K562 (cell line): Measurements from ENCODE around the gene TMEM92. TPM values are rescaled to one million over a fixed set of nuclear protein-coding genes. Genes with fewer than 3 reads are reported as not detected.

Source experiments
- BRF1 ChIP-seq: IDR thresholded peaks from 3 replicates; pipeline ENCODE4 v1.6.1; 2011; ENCODE audit warnings: borderline replicate concordance, mild to moderate bottlenecking; ENCODE audit not compliant: insufficient read length; ENCODE audit errors: extremely low read depth
- CSDE1 ChIP-seq, 2 experiments: fragments of 450-650 bp; IDR thresholded peaks; 2 replicates each; pipeline ENCODE4 v1.6.1; 2016; ENCODE audit warnings: mild to moderate bottlenecking in 1 of 2
- ETV6 ChIP-seq, 3 experiments: fragments of 150-350 bp in 1 of 3; sonication (generic) in 1 of 3; formaldehyde crosslinking in 1 of 3; IDR thresholded peaks; 2 replicates each; pipeline versions ENCODE4 v1.6.1 to v1.8.0; 2014 to 2022; ENCODE audit warnings: borderline replicate concordance in 2 of 3, low read depth in 2 of 3, antibody characterized with exemption in 1 of 3, low read length in 1 of 3, mild to moderate bottlenecking in 1 of 3, missing genetic modification reagents in 1 of 3
- HDAC6 ChIP-seq: IDR thresholded peaks from 2 replicates; pipeline ENCODE4 v1.6.1; 2012; ENCODE audit warnings: low read depth, mild to moderate bottlenecking, control low read depth, inconsistent platforms, low read length, moderate library complexity
- HNRNPUL1 ChIP-seq: fragments of 200-400 bp; formaldehyde crosslinking; IDR thresholded peaks from 2 replicates; pipeline ENCODE4 v1.6.1; 2017; ENCODE audit warnings: low read length
- HOXB6 ChIP-seq: fragments of 250-450 bp; sonication (Bioruptor Pico); IDR thresholded peaks from 2 replicates; pipeline ENCODE4 v1.5.1; 2022; ENCODE audit warnings: mild to moderate bottlenecking, borderline replicate concordance
- MIER1 ChIP-seq: fragments of 450-650 bp; IDR thresholded peaks from 2 replicates; pipeline ENCODE4 v1.6.1; 2016; ENCODE audit warnings: antibody characterized with exemption, mild to moderate bottlenecking, low read depth
- NFATC3 ChIP-seq: fragments of 450-650 bp; IDR thresholded peaks from 2 replicates; pipeline ENCODE4 v1.6.1; 2017; ENCODE audit warnings: mild to moderate bottlenecking
- NFYB ChIP-seq: IDR thresholded peaks from 2 replicates; pipeline ENCODE4 v1.6.1; 2011; ENCODE audit warnings: mild to moderate bottlenecking, moderate library complexity; ENCODE audit not compliant: insufficient read length; ENCODE audit errors: extremely low read depth
- POLR2A ChIP-seq: fragments of 450-650 bp; conservative IDR thresholded peaks from 2 replicates; pipeline ENCODE4 v1.6.1; 2016
- POU5F1 ChIP-seq: fragments of 150-350 bp; IDR thresholded peaks from 2 replicates; pipeline ENCODE4 v1.6.1; 2014; ENCODE audit warnings: borderline replicate concordance, low read length, low read depth, mild to moderate bottlenecking; ENCODE audit not compliant: partially characterized antibody
- RAD51 ChIP-seq: fragments of 450-650 bp; IDR thresholded peaks from 2 replicates; pipeline ENCODE4 v1.7.1; 2016; ENCODE audit warnings: low read depth, mild to moderate bottlenecking, borderline replicate concordance
- RHOXF2B ChIP-seq: fragments of 250-450 bp; sonication (Bioruptor Pico); conservative IDR thresholded peaks from 2 replicates; pipeline ENCODE4 v1.5.1; 2021
- SETDB1 ChIP-seq: IDR thresholded peaks from one replicate; pipeline ENCODE4 v1.6.1; 2012; ENCODE audit warnings: low read length, control low read depth, inconsistent platforms
- SMARCA5 ChIP-seq: fragments of 450-650 bp; IDR thresholded peaks from 2 replicates; pipeline ENCODE4 v1.6.1; 2016
- TCF3 ChIP-seq: sonication (generic); formaldehyde crosslinking; IDR thresholded peaks from 2 replicates; pipeline ENCODE4 v1.4.0; 2020; ENCODE audit warnings: mild to moderate bottlenecking, missing genetic modification reagents
- TEAD1 ChIP-seq, 2 experiments: fragments of 450-650 bp in 1 of 2; sonication (generic) in 1 of 2; formaldehyde crosslinking; IDR thresholded peaks; 2 replicates each; pipeline versions ENCODE4 v1.4.0 to v1.8.0; 2020 to 2022; ENCODE audit warnings: mild to moderate bottlenecking in 2 of 2, missing genetic modification reagents in 1 of 2
- ZBTB8A ChIP-seq: fragments of 450-650 bp; IDR thresholded peaks from 2 replicates; pipeline ENCODE4 v1.6.1; 2018; ENCODE audit warnings: mild to moderate bottlenecking, moderate library complexity; ENCODE audit not compliant: partially characterized antibody
- ZC3H11A ChIP-seq: IDR thresholded peaks from 2 replicates; pipeline ENCODE4 v1.6.1; 2012; ENCODE audit warnings: low read depth, low read length, improper control_type of control experiment
- ZNF232 ChIP-seq: sonication (generic); formaldehyde crosslinking; IDR thresholded peaks from 2 replicates; pipeline ENCODE4 v1.8.0; 2022; ENCODE audit warnings: mild to moderate bottlenecking, missing genetic modification reagents
- ZSCAN32 ChIP-seq: fragments of 450-650 bp; formaldehyde crosslinking; IDR thresholded peaks from 2 replicates; pipeline ENCODE4 v1.4.0; 2020; ENCODE audit warnings: mild to moderate bottlenecking, moderate library complexity
- polyA plus RNA-seq, 8 experiments: library from polyadenylated mRNA; depleted of rRNA in 4 of 8; stranded (reverse) in 5 of 8; unstranded in 3 of 8; fragments of >200 nt; fragmentation: Nextera tagmentation in 2 of 8; fragmentation: Illumina TruSeq in 1 of 8; extraction: Ambion mirVana in 2 of 8; extraction: Trizol in 1 of 8; gene quantifications; 2 replicates each; pipeline versions ENCODE4 v1.2.1 to v1.2.3, GENCODE V29; 2011 to 2014; ENCODE audit warnings: inconsistent platforms in 1 of 8, missing spikeins in 1 of 8
- total RNA-seq, 7 experiments: library from RNA; depleted of rRNA in 6 of 7; stranded (reverse); fragments of >200 nt in 6 of 7; fragmentation: Illumina TruSeq in 2 of 7; extraction: Trizol in 2 of 7; gene quantifications; 2 replicates each; pipeline versions ENCODE4 v1.2.1 to v1.2.3, GENCODE V29; 2011 to 2021; ENCODE audit warnings: low replicate concordance in 1 of 7
- TF ChIP-seq, protein P1 (sequence below): fragments of 250-450 bp; sonication (Bioruptor Pico); IDR thresholded peaks from 2 replicates; pipeline ENCODE4 v1.5.0; 2022; ENCODE audit warnings: mild to moderate bottlenecking
- TF ChIP-seq, protein P2 (sequence below): fragments of 150-350 bp; conservative IDR thresholded peaks from 2 replicates; pipeline ENCODE4 v1.6.1; 2014; ENCODE audit warnings: low read length
- TF ChIP-seq, protein P3 (sequence below): fragments of 250-450 bp; sonication (Bioruptor Pico); IDR thresholded peaks from 2 replicates; pipeline ENCODE4 v1.4.0; 2020; ENCODE audit warnings: mild to moderate bottlenecking

The TMEM92 gene
- total and polyA plus RNA-seq, 9 of the 15 experiments (the other 6 are each of a cell fraction or from before 2014, with no cell fraction given) = 0.14 to 2.1 (median 0.40) TPM

DNA sequence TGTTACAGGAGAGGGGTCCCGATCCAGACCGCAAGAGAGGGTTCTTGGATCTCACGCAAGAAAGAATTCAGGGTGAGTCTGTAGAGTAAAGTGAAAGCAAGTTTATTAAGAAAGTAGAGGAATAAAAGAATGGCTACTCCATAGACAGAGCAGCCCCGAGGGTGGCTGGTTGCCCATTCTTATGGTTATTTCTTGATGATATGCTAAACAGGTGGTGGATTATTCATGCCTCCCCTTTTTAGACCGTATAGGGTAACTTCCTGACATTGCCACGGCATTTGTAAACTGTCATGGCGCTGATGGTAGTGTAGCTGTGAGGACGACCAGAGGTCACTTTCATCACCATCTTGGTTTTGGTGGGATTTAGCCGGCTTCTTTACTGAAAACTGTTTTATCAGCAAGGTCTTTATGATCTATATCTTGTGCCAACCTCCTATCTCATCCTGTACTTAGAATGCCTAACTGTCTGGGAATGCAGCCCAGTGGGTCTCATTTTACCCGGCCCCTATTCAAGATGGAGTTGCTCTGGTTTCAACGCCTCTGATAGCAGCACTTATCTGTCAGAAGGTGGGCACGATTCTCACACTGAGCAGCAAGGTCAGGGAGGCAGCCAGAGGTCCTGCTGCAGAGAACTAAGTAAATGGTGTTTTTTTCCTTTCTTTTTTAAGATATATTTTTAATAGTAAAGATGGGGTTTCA is 45.2 kb downstream of the TMEM92 start (continued):
- TF ChIP-seq BRF1 = no peak
- no peak for TF ChIP-seq HOXB6 (CRISPR knock-in tag)
- TF ChIP-seq ZNF232 = no peak
- TF ChIP-seq ZSCAN32 (CRISPR knock-in tag) = no peak
- TF ChIP-seq, protein P1, sequence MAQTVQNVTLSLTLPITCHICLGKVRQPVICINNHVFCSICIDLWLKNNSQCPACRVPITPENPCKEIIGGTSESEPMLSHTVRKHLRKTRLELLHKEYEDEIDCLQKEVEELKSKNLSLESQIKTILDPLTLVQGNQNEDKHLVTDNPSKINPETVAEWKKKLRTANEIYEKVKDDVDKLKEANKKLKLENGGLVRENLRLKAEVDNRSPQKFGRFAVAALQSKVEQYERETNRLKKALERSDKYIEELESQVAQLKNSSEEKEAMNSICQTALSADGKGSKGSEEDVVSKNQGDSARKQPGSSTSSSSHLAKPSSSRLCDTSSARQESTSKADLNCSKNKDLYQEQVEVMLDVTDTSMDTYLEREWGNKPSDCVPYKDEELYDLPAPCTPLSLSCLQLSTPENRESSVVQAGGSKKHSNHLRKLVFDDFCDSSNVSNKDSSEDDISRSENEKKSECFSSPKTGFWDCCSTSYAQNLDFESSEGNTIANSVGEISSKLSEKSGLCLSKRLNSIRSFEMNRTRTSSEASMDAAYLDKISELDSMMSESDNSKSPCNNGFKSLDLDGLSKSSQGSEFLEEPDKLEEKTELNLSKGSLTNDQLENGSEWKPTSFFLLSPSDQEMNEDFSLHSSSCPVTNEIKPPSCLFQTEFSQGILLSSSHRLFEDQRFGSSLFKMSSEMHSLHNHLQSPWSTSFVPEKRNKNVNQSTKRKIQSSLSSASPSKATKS = no peak
- no peak for TF ChIP-seq POLR2A
- no peak for TF ChIP-seq ETV6 (IDR thresholded peaks at IDR 0.05; ENCODE audit: borderline replicate concordance in 1 of 2, low read depth in 2 of 2, low read length in 1 of 2)
- TF ChIP-seq ETV6 (CRISPR knock-in tag; IDR thresholded peaks at IDR 0.05; ENCODE audit: borderline replicate concordance) = no peak
- TF ChIP-seq NFATC3 = no peak
- TF ChIP-seq CSDE1 (IDR thresholded peaks at IDR 0.05) = no peak
- no peak for TF ChIP-seq MIER1
- no peak for TF ChIP-seq HNRNPUL1
- no peak for TF ChIP-seq ZBTB8A
- TF ChIP-seq TCF3 (CRISPR knock-in tag) = no peak
- no peak for TF ChIP-seq HDAC6
- TF ChIP-seq SETDB1 = no peak
- no peak for TF ChIP-seq RAD51
- no peak for TF ChIP-seq SMARCA5
- no peak for TF ChIP-seq ZC3H11A
- TF ChIP-seq, protein P2, sequence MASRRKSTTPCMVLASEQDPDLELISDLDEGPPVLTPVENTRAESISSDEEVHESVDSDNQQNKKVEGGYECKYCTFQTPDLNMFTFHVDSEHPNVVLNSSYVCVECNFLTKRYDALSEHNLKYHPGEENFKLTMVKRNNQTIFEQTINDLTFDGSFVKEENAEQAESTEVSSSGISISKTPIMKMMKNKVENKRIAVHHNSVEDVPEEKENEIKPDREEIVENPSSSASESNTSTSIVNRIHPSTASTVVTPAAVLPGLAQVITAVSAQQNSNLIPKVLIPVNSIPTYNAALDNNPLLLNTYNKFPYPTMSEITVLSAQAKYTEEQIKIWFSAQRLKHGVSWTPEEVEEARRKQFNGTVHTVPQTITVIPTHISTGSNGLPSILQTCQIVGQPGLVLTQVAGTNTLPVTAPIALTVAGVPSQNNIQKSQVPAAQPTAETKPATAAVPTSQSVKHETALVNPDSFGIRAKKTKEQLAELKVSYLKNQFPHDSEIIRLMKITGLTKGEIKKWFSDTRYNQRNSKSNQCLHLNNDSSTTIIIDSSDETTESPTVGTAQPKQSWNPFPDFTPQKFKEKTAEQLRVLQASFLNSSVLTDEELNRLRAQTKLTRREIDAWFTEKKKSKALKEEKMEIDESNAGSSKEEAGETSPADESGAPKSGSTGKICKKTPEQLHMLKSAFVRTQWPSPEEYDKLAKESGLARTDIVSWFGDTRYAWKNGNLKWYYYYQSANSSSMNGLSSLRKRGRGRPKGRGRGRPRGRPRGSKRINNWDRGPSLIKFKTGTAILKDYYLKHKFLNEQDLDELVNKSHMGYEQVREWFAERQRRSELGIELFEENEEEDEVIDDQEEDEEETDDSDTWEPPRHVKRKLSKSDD = no peak
- no peak for TF ChIP-seq NFYB
- TF ChIP-seq, protein P3, sequence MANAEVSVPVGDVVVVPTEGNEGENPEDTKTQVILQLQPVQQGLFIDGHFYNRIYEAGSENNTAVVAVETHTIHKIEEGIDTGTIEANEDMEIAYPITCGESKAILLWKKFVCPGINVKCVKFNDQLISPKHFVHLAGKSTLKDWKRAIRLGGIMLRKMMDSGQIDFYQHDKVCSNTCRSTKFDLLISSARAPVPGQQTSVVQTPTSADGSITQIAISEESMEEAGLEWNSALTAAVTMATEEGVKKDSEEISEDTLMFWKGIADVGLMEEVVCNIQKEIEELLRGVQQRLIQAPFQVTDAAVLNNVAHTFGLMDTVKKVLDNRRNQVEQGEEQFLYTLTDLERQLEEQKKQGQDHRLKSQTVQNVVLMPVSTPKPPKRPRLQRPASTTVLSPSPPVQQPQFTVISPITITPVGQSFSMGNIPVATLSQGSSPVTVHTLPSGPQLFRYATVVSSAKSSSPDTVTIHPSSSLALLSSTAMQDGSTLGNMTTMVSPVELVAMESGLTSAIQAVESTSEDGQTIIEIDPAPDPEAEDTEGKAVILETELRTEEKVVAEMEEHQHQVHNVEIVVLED (CRISPR knock-in tag) = peak; percentile 42; the same call in 1 of the 2 replicates
- TF ChIP-seq RHOXF2B (CRISPR knock-in tag) = 0 out of 2 replicates have a peak, but pooled peaks have one; percentile 45
- peak in 1 of 2 experiments; percentile 90; a peak in 2 of 4 replicates for TF ChIP-seq TEAD1 (CRISPR knock-in tag; IDR thresholded peaks at IDR 0.05)
- no peak for TF ChIP-seq POU5F1
